IMR-90 (cell line): ENCODE data around the gene S1PR4. TPM values are rescaled to one million over a fixed set of nuclear protein-coding genes. Genes with fewer than 3 reads are reported as not detected.
"Not testable (repeated sequence)": the region's sequence is repeated elsewhere in the genome, so short reads cannot be mapped to it uniquely, and the experiment has no call there.

Experiments
- ATAC-seq: fragments of 200-7000 bp; cut with Tn5 transposase; 2 replicates; pipeline ENCODE4 v1.9.1; 2020; ENCODE audit warnings: low read depth, mild to moderate bottlenecking, moderate library complexity
- BruUV-seq: library from RNA; stranded (reverse); fragments of 400-500 nt; replicated peaks from 2 replicates; lab custom pipeline; 2021; lab: Mats Ljungman, UMichigan
- CTCF ChIA-PET: fragments of 300-600 bp; formaldehyde crosslinking; extraction: SDS; loops from one replicate; lab custom pipeline; 2021; ENCODE audit warnings: antibody characterized with exemption; lab: Yijun Ruan, JAX
- POLR2A ChIA-PET: fragments of 300-600 bp; sonication (Branson Sonifier 250); formaldehyde crosslinking; loops from one replicate; lab custom pipeline; 2022; ENCODE audit warnings: antibody characterized with exemption; ENCODE audit not compliant: unreplicated experiment; lab: Charles Lee
- DNase-seq: peaks from one replicate; pipeline ENCODE4 v3.0.0; 2013
- H2AFZ ChIP-seq: replicated peaks from 2 replicates; pipeline ENCODE3; 2013; ENCODE audit warnings: low read length, mild to moderate bottlenecking; ENCODE audit not compliant: poor library complexity
- H2AK5ac ChIP-seq: 2 replicates; pipeline ENCODE4 v1.6.1; 2013; ENCODE audit warnings: low read depth, low read length, inconsistent platforms
- H2AK9ac ChIP-seq: replicated peaks from 2 replicates; pipeline ENCODE3; 2013; ENCODE audit warnings: mild to moderate bottlenecking, low read depth, low read length, moderate library complexity; ENCODE audit not compliant: poor library complexity
- H2BK120ac ChIP-seq: 2 replicates; pipeline ENCODE4 v1.6.1; 2013; ENCODE audit warnings: low read depth, low read length, inconsistent platforms
- H2BK15ac ChIP-seq: 3 replicates; pipeline ENCODE4 v1.6.1; 2013; ENCODE audit warnings: low read depth, low read length, inconsistent platforms
- H2BK20ac ChIP-seq: 2 replicates; pipeline ENCODE4 v1.6.1; 2013; ENCODE audit warnings: low read depth, mild to moderate bottlenecking, inconsistent platforms, low read length, moderate library complexity
- H2BK5ac ChIP-seq: 2 replicates; pipeline ENCODE4 v1.6.1; 2013; ENCODE audit warnings: mild to moderate bottlenecking, low read depth, low read length, inconsistent platforms; ENCODE audit not compliant: poor library complexity, severe bottlenecking
- H3K14ac ChIP-seq: replicated peaks from 2 replicates; pipeline ENCODE4 v1.6.1; 2013; ENCODE audit warnings: low read depth, low read length, inconsistent platforms
- H3K18ac ChIP-seq: 2 replicates; pipeline ENCODE4 v1.6.1; 2013; ENCODE audit warnings: low read depth, low read length, control low read depth
- H3K23ac ChIP-seq: 2 replicates; pipeline ENCODE4 v1.6.1; 2013; ENCODE audit warnings: low read depth, low read length, inconsistent platforms
- H3K27ac ChIP-seq: 2 replicates; pipeline ENCODE4 v1.5.1; 2013; ENCODE audit warnings: mild to moderate bottlenecking, control low read depth, low read length; ENCODE audit not compliant: insufficient read depth
- H3K27me3 ChIP-seq: 2 replicates; pipeline ENCODE4 v1.6.1; 2013; ENCODE audit warnings: low read length; ENCODE audit not compliant: control insufficient read depth, insufficient read depth
- H3K36me3 ChIP-seq: 2 replicates; pipeline ENCODE4 v1.6.1; 2013; ENCODE audit warnings: low read length, mixed read lengths; ENCODE audit not compliant: control insufficient read depth, insufficient read depth
- H3K4ac ChIP-seq: 2 replicates; pipeline ENCODE4 v1.6.1; 2013; ENCODE audit warnings: low read depth, low read length, inconsistent platforms
- H3K4me1 ChIP-seq: 2 replicates; pipeline ENCODE4 v1.6.1; 2013; ENCODE audit warnings: low read length, mixed read lengths; ENCODE audit not compliant: control insufficient read depth, insufficient read depth
- H3K4me2 ChIP-seq: 2 replicates; pipeline ENCODE4 v1.6.1; 2013; ENCODE audit warnings: low read depth, mild to moderate bottlenecking, control low read depth, low read length, moderate library complexity
- H3K4me3 ChIP-seq: 2 replicates; pipeline ENCODE4 v1.5.1; 2013; ENCODE audit warnings: low read depth, mild to moderate bottlenecking, control low read depth, low read length, moderate library complexity; ENCODE audit not compliant: insufficient read depth
- H3K56ac ChIP-seq: 2 replicates; pipeline ENCODE4 v1.6.1; 2013; ENCODE audit warnings: low read length, inconsistent platforms; ENCODE audit not compliant: insufficient read depth; ENCODE audit errors: extremely low read depth
- H3K79me1 ChIP-seq, 2 experiments: 2 replicates each; pipeline ENCODE4 v1.6.1; 2013; ENCODE audit warnings: low read length in 2 of 2, inconsistent platforms in 1 of 2, low read depth in 1 of 2
- H3K9ac ChIP-seq: 2 replicates; pipeline ENCODE4 v1.6.1; 2013; ENCODE audit warnings: low read depth, low read length, control low read depth
- H3K9me1 ChIP-seq: 2 replicates; pipeline ENCODE4 v1.6.1; 2013; ENCODE audit warnings: low read length, inconsistent platforms; ENCODE audit not compliant: insufficient read depth
- H3K9me3 ChIP-seq: 2 replicates; pipeline ENCODE4 v1.6.1; 2013; ENCODE audit warnings: low read length; ENCODE audit not compliant: control insufficient read depth, insufficient read depth
- H4K20me1 ChIP-seq: 2 replicates; pipeline ENCODE4 v1.6.1; 2013; ENCODE audit warnings: low read length, inconsistent platforms; ENCODE audit not compliant: insufficient read depth
- H4K5ac ChIP-seq: 2 replicates; pipeline ENCODE4 v1.6.1; 2013; ENCODE audit warnings: mild to moderate bottlenecking, low read depth, low read length, control low read depth
- H4K8ac ChIP-seq, 2 experiments: 2 replicates each; pipeline ENCODE4 v1.6.1; 2013; ENCODE audit warnings: low read depth in 2 of 2, low read length in 2 of 2, control low read depth in 1 of 2, inconsistent platforms in 1 of 2
- H4K91ac ChIP-seq: 2 replicates; pipeline ENCODE4 v1.6.1; 2013; ENCODE audit warnings: low read depth, low read length, inconsistent platforms; ENCODE audit not compliant: insufficient read depth
- WGBS, 2 experiments: methylation state at CpG; one replicate each; pipeline versions ENCODE4 v1.1.5 to v1.1.7; 2013; ENCODE audit warnings: missing lambda C conversion rate in 2 of 2; ENCODE audit not compliant: insufficient read length in 1 of 2; ENCODE audit errors: extremely low coverage in 2 of 2; 5-methylcytosine and 5-hydroxymethylcytosine counted together
- dilution Hi-C: fragments of 300-500 bp; cut with HindIII; formaldehyde crosslinking; loops from one replicate; pipeline ENCODE4 v1.14.3; 2018; ENCODE audit warnings: low sequenced_read_pairs; ENCODE audit not compliant: unreplicated experiment
- in situ Hi-C: fragments of 300-500 bp; cut with MboI; formaldehyde crosslinking; loops from 3 replicates; pipeline ENCODE4 v1.14.3; 2019; ENCODE audit warnings: low sequenced_read_pairs, inconsistent platforms, mixed read lengths
- intact Hi-C: fragments of 100-400 bp; cut with micrococcal nuclease; formaldehyde crosslinking; loops from 2 replicates; pipeline ENCODE4 v1.10.0; 2022
- polyA plus RNA-seq, 3 experiments: library from polyadenylated mRNA; depleted of rRNA; stranded (reverse); fragments of >200 nt; gene quantifications; 2 replicates each; pipeline ENCODE4 v1.2.3, GENCODE V29; 2012; ENCODE audit warnings: low replicate concordance in 1 of 3
- total RNA-seq: library from RNA; depleted of rRNA; stranded (reverse); fragments of >200 nt; gene quantifications from 2 replicates; pipeline ENCODE4 v1.2.3, GENCODE V29; 2012

Gene S1PR4
- total and polyA plus RNA-seq, 2 of the 4 experiments (the other 2 are of a cell fraction): not detected

DNA sequence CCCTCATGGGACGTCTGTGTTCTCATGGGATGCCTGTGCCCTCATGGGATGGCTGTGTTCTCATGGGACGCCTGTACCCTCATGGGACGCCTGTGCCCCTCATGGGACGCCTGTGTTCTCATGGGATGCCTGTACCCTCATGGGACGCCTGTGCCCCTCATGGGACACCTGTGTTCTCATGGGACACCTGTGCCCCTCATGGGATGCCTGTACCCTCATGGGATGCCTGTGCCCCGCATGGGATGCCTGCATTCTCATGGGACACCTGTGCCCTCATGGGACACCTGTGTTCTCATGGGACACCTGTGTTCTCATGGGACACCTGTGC, 5.9 kb upstream of the S1PR4 start:
- H2BK5ac ChIP-seq, H4K20me1 ChIP-seq, H3K4ac ChIP-seq, intact Hi-C loops, H4K8ac ChIP-seq, POLR2A ChIA-PET, H2AK9ac ChIP-seq, ATAC-seq, H3K9me1 ChIP-seq, BruUV-seq, H3K36me3 ChIP-seq, H3K79me1 ChIP-seq, H3K27me3 ChIP-seq, H3K23ac ChIP-seq, H3K14ac ChIP-seq, H3K4me2 ChIP-seq, H2BK120ac ChIP-seq, DNase-seq, H3K56ac ChIP-seq, in situ Hi-C loops, H3K27ac ChIP-seq, CTCF ChIA-PET, H3K18ac ChIP-seq, dilution Hi-C loops, H2AFZ ChIP-seq, H2BK20ac ChIP-seq, H4K5ac ChIP-seq, H3K9me3 ChIP-seq, H2BK15ac ChIP-seq, H4K91ac ChIP-seq, H3K4me3 ChIP-seq, H2AK5ac ChIP-seq, H3K9ac ChIP-seq: not testable (repeated sequence)
- H3K4me1 ChIP-seq: peaks cover 11% of the 10 kb centered on the region
- 84% methylated on average over 6 of the region's 6 CpGs; no CpG with 5 or more reads in 1 of the 2 experiments for WGBS, 2 experiments
